CD4-positive, alpha-beta T cell treated with Interleukin-17A for 4 hours (primary cell): ENCODE data around the gene SCAND1.
A peak's percentile ranks its signal among the peaks of the same experiment; 100 is the strongest.
"Not testable (repeated sequence)": the region's sequence is repeated elsewhere in the genome, so short reads cannot be mapped to it uniquely, and the experiment has no call there.

ENCODE experiments used
- DNase-seq: peaks from one replicate; pipeline ENCODE4 v3.0.0-alpha.2; 2020; ENCODE audit warnings: mixed read lengths

Gene SCAND1

GRCh38 chr20:35954200-35954906, at the start of gene SCAND1:
Gene SCAND1 (minus strand): TSS chr20:35954502. CDS start chr20:35954284, 218 bp downstream.
- DNase-seq: peak; percentile 97

GRCh38 chr20:36004045-36004444, 49.7 kb upstream of the SCAND1 start:
- no peak for DNase-seq

- no peak for DNase-seq
Observed at GRCh38 chr20:36002855-36003254, 48.6 kb upstream of the SCAND1 start.

- not testable (repeated sequence) for DNase-seq
Observed at GRCh38 chr20:36001331-36001730, 47.0 kb upstream of the SCAND1 start.

- DNase-seq: not testable (repeated sequence)
Observed at GRCh38 chr20:35996492-35996891, 42.2 kb upstream of the SCAND1 start.

- DNase-seq: peak; percentile 90
Observed at GRCh38 chr20:35994994-35995453, 40.7 kb upstream of the SCAND1 start.

GRCh38 chr20:35992713-35993335, 38.5 kb upstream of the SCAND1 start:
- DNase-seq: peak; percentile 50

- DNase-seq: peak; percentile 9
Observed at GRCh38 chr20:35991142-35991771, 37.0 kb upstream of the SCAND1 start.

GRCh38 chr20:35988910-35989463, 34.7 kb upstream of the SCAND1 start:
- DNase-seq: no peak

GRCh38 chr20:35985806-35986205, 31.5 kb upstream of the SCAND1 start:
- no peak for DNase-seq

- DNase-seq: no peak
Observed at GRCh38 chr20:35984382-35984781, 30.1 kb upstream of the SCAND1 start.

- DNase-seq: no peak
Observed at GRCh38 chr20:35981969-35982368, 27.7 kb upstream of the SCAND1 start.

- DNase-seq: no peak
Observed at GRCh38 chr20:35979544-35979943, 25.2 kb upstream of the SCAND1 start.

GRCh38 chr20:35978041-35978513, 23.8 kb upstream of the SCAND1 start:
- DNase-seq: no peak

GRCh38 chr20:35975576-35976373, 21.5 kb upstream of the SCAND1 start:
- DNase-seq: no peak

- no peak for DNase-seq
Observed at GRCh38 chr20:35974256-35974655, 20.0 kb upstream of the SCAND1 start.

GRCh38 chr20:35972462-35972861, 18.2 kb upstream of the SCAND1 start:
- no peak for DNase-seq

- no peak for DNase-seq
Observed at GRCh38 chr20:35971981-35972380, 17.7 kb upstream of the SCAND1 start.

GRCh38 chr20:35968930-35969329, 14.6 kb upstream of the SCAND1 start:
- DNase-seq: no peak

GRCh38 chr20:35967979-35968640, 13.8 kb upstream of the SCAND1 start, which contains the start of gene CNBD2:
Gene CNBD2 (plus strand): TSS chr20:35968590. CDS start chr20:35968763, 173 bp downstream.
- no peak for DNase-seq

GRCh38 chr20:35963878-35964277, 9.6 kb upstream of the SCAND1 start:
- DNase-seq: no peak

- not testable (repeated sequence) for DNase-seq
Observed at GRCh38 chr20:35959291-35959690, 5.0 kb upstream of the SCAND1 start.
